ENCODE results near the gene NSD1.

The NSD1 gene

DNA sequence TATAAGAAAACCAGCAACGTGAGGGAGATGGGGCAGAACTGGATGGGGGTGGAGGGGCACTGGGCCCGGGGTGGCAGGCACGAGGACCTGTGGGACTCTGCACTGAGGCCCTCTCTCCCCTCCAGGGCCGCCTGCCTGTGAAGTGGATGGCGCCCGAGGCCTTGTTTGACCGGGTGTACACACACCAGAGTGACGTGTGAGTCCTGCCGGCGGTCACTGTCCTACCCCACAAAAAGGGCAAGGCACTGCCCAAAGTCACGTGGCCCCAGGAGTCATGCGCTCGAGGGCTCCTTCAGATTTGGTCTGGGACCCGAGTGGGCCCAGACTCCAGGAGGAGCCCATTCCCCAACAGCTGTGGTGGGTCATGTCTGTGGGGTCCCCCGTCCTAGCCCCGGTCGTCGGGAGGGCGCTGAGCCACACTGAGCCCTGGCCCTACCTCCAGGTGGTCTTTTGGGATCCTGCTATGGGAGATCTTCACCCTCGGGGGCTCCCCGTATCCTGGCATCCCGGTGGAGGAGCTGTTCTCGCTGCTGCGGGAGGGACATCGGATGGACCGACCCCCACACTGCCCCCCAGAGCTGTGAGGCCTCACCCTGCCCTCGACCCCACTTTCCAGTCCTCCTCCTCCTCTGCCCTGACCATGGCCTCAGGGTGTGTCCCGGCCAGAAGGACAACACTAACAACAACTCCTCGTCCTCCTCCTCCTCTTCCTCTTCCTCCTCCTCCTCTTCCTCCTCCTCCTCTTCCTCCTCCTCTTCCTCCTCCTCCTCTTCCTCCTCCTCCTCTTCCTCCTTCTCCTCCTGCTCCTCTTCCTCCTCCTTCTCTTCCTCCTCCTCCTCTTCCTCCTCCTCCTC lies 37.2 kb upstream of the NSD1 start:
- no peak for DNase-seq (ENCODE audit: low read depth, low spot score)
- ChIA-PET CTCF (interaction anchor here (2.9 to 7.5 kb wide), 3 partner anchors 16 to 436 kb away, joined by 11 to 102 read pairs (median 20); no protein-coding TSS in a partner anchor), POLR2A (no interaction called here)
- TF ChIP-seq, protein P1, sequence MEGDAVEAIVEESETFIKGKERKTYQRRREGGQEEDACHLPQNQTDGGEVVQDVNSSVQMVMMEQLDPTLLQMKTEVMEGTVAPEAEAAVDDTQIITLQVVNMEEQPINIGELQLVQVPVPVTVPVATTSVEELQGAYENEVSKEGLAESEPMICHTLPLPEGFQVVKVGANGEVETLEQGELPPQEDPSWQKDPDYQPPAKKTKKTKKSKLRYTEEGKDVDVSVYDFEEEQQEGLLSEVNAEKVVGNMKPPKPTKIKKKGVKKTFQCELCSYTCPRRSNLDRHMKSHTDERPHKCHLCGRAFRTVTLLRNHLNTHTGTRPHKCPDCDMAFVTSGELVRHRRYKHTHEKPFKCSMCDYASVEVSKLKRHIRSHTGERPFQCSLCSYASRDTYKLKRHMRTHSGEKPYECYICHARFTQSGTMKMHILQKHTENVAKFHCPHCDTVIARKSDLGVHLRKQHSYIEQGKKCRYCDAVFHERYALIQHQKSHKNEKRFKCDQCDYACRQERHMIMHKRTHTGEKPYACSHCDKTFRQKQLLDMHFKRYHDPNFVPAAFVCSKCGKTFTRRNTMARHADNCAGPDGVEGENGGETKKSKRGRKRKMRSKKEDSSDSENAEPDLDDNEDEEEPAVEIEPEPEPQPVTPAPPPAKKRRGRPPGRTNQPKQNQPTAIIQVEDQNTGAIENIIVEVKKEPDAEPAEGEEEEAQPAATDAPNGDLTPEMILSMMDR (IDR thresholded peaks at IDR 0.05; ENCODE audit: insufficient read depth, low read length, missing control alignments) = no peak
- H3K4me3 ChIP-seq (ENCODE audit: low read depth, low read length) = no peak overlapping the region

GRCh38 chr5:177097016-177097985 lies 36.3 kb upstream of the NSD1 start:
- no peak overlapping the region for H3K4me3 ChIP-seq (ENCODE audit: low read depth, low read length)
- POLR2A ChIA-PET = no interaction called here
- DNase-seq (ENCODE audit: low read depth, low spot score) = no peak
- TF ChIP-seq, protein P1 (IDR thresholded peaks at IDR 0.05; ENCODE audit: insufficient read depth, low read length, missing control alignments) = no peak
- CTCF ChIA-PET = interaction anchor here (0.8 to 7.5 kb wide), 6 partner anchors 10 to 437 kb away, joined by 3 to 102 read pairs (median 9); partner anchors contain the start of gene FGFR4

DNA sequence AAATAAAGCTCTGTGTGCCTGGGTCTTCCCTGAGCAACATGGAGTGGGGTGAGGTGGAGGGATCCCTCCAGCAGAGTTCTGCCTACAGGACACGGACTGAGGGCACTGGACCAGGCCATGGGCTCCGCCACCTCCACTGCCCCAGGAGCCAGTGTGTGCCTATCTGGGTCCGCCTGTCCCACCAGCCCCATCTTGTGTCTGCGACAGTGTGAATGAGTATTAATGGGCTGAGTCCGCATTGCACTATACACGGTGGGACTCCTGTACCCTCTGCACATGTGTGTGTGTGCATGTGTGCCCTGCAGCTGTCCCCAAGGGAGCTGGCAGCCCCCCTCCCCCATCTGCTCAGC lies 35.5 kb upstream of the NSD1 start:
- CTCF ChIA-PET = interaction anchor here (0.8 to 7.5 kb wide), 7 partner anchors 11 to 437 kb away, joined by 3 to 102 read pairs (median 7); partner anchors contain the start of gene FGFR4
- H3K4me3 ChIP-seq (ENCODE audit: low read depth, low read length) = no peak overlapping the region
- POLR2A ChIA-PET = no interaction called here
- no peak for DNase-seq (ENCODE audit: low read depth, low spot score)
- TF ChIP-seq, protein P1 (IDR thresholded peaks at IDR 0.05; ENCODE audit: insufficient read depth, low read length, missing control alignments) = no peak

DNA sequence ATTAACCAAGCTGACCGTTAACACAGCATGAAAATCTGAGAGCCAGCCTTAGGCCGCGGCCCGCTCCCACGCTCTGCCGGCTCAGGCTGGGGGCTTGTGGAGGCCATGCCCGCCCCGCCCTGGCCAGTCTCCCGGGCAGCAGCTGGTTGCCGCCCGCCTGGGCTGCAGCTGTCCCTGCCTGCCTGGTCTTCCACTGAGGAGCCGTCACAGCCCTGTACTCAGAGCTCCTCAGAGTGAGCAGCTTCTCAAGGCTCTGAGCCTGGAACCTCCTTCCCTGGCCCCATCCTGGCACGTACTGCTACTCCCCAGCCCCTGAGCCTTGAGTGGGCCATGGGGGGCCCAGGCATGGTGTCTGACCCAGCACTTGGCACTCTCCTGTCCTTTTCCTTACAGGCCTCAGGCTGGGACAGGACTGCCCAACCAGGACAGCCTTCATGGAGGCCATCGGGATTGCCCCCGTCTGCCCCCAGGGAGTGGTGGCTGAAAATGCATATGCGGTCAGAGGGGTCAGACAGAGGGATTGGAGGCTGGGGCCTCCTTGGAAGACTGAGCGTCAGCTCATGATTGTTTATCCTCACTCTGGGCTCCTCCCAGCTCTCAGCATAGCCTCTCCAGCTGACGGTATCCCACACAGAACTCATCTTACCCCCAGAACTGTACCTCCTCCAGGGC lies 35.0 kb upstream of the NSD1 start:
- DNase-seq (ENCODE audit: low read depth, low spot score) = no peak
- CTCF ChIA-PET = interaction anchor here (0.8 to 7.5 kb wide), 7 partner anchors 12 to 438 kb away, joined by 3 to 102 read pairs (median 7); partner anchors contain the start of gene FGFR4
- POLR2A ChIA-PET = no interaction called here
- TF ChIP-seq, protein P1 (IDR thresholded peaks at IDR 0.05; ENCODE audit: insufficient read depth, low read length, missing control alignments) = no peak
- H3K4me3 ChIP-seq (ENCODE audit: low read depth, low read length) = no peak overlapping the region

DNA sequence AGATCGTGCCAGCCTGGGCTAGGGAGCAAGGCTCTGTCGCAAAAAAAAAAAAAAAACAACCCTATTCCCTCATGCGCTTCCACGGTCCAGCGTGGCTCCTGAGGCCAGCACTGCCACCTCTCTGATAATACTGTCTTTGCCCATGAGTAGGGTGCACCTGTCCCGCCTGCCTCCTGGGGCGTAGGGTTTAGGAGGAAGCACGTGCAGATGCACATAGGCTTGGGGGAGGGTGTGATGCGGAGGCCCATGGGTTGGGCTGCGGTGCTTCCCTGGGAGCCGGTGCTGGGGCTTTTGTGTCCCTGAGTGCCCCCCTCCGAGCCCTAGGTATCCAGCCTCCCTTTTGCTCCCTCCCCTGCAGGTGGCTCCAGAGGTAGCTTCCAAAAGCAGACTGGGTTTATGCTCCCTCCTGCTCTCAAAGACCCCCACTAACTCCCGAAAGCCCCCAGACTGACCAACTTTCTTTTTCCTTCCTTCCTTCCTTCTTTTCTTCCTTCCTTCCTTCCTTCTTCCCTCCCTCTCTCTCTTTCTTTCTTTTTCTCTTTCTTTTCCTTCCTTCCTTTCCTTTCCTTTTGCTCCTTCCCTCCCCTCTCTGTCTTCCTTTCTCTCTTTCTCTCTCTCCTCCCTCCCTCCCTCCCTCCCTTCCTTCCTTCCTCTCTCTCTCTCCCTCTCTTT lies 34.0 kb upstream of the NSD1 start:
- TF ChIP-seq, protein P1 (IDR thresholded peaks at IDR 0.05; ENCODE audit: insufficient read depth, low read length, missing control alignments) = no peak
- no peak overlapping the region for H3K4me3 ChIP-seq (ENCODE audit: low read depth, low read length)
- ChIA-PET CTCF (interaction anchor here (1.5 to 7.5 kb wide), 5 partner anchors 13 to 439 kb away, joined by 3 to 102 read pairs (median 11); partner anchors contain the start of gene FGFR4), POLR2A (interaction anchor here (0.7 kb wide), 1 partner anchor 184 kb away, joined by 3 read pairs; no protein-coding TSS in a partner anchor)
- no peak for DNase-seq (ENCODE audit: low read depth, low spot score)
